DOHH2 (cell line): Measurements from ENCODE around the gene PDE10A.

Experiments used
- EZH2phosphoT487 ChIP-seq: fragments of 200-600 bp; sonication (generic); IDR thresholded peaks from 2 replicates; pipeline ENCODE4 v1.6.1; 2017; ENCODE audit warnings: borderline replicate concordance, mild to moderate bottlenecking, antibody characterized with exemption, low read length, moderate library complexity, mixed read lengths
- TF ChIP-seq, protein P1 (sequence below): fragments of 200-600 bp; sonication (generic); IDR thresholded peaks from one replicate; pipeline ENCODE4 v1.5.1; 2014; ENCODE audit warnings: antibody characterized with exemption, mild to moderate bottlenecking, low read depth, low read length; ENCODE audit not compliant: poor library complexity, severe bottlenecking

- TF ChIP-seq, protein P1, sequence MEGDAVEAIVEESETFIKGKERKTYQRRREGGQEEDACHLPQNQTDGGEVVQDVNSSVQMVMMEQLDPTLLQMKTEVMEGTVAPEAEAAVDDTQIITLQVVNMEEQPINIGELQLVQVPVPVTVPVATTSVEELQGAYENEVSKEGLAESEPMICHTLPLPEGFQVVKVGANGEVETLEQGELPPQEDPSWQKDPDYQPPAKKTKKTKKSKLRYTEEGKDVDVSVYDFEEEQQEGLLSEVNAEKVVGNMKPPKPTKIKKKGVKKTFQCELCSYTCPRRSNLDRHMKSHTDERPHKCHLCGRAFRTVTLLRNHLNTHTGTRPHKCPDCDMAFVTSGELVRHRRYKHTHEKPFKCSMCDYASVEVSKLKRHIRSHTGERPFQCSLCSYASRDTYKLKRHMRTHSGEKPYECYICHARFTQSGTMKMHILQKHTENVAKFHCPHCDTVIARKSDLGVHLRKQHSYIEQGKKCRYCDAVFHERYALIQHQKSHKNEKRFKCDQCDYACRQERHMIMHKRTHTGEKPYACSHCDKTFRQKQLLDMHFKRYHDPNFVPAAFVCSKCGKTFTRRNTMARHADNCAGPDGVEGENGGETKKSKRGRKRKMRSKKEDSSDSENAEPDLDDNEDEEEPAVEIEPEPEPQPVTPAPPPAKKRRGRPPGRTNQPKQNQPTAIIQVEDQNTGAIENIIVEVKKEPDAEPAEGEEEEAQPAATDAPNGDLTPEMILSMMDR = no peak
- no peak for TF ChIP-seq EZH2phosphoT487
Observed at GRCh38 chr6:165562421-165563090, 100.5 kb downstream of the PDE10A start.
